OCI-LY1 (cell line): Measurements from ENCODE around the gene C9orf50.

Source experiments
- H2AFZ ChIP-seq: fragments of 200-600 bp; sonication (generic), shearing (Covaris generic); 2 replicates; pipeline ENCODE4 v1.6.0; 2014; ENCODE audit warnings: antibody characterized with exemption, mild to moderate bottlenecking, low read length
- H3F3A ChIP-seq: fragments of 200-600 bp; sonication (generic), shearing (Covaris generic); 2 replicates; pipeline ENCODE4 v1.6.0; 2014; ENCODE audit warnings: mild to moderate bottlenecking, antibody characterized with exemption, low read length, moderate library complexity; ENCODE audit not compliant: insufficient read depth
- H3K27ac ChIP-seq: fragments of 200-600 bp; sonication (generic); 2 replicates; pipeline ENCODE4 v1.5.1; 2014; ENCODE audit warnings: low read length, mixed run types, mild to moderate bottlenecking, low read depth; ENCODE audit not compliant: poor library complexity, severe bottlenecking
- H3K27me3 ChIP-seq: fragments of 200-600 bp; sonication (generic); 2 replicates; pipeline ENCODE4 v1.6.0; 2014; ENCODE audit warnings: antibody characterized with exemption, mild to moderate bottlenecking, low read length, moderate library complexity; ENCODE audit not compliant: insufficient read depth
- H3K36me3 ChIP-seq: fragments of 200-600 bp; sonication (generic); 2 replicates; pipeline ENCODE4 v1.6.1; 2014; ENCODE audit warnings: mild to moderate bottlenecking, antibody characterized with exemption, low read length, moderate library complexity, mixed read lengths; ENCODE audit not compliant: insufficient read depth
- H3K4me1 ChIP-seq: fragments of 200-600 bp; sonication (generic); 2 replicates; pipeline ENCODE4 v1.5.1; 2014; ENCODE audit warnings: mild to moderate bottlenecking, low read length, moderate library complexity; ENCODE audit not compliant: insufficient read depth, severe bottlenecking
- H3K4me2 ChIP-seq: fragments of 200-600 bp; sonication (generic), shearing (Covaris generic); 2 replicates; pipeline ENCODE4 v1.6.1; 2014; ENCODE audit warnings: low read length
- H3K4me3 ChIP-seq: fragments of 200-600 bp; sonication (generic); 2 replicates; pipeline ENCODE4 v1.5.1; 2014; ENCODE audit warnings: low read length, low read depth, mild to moderate bottlenecking, mixed read lengths; ENCODE audit not compliant: poor library complexity, severe bottlenecking
- H3K79me2 ChIP-seq: fragments of 200-600 bp; shearing (Covaris generic); 2 replicates; pipeline ENCODE4 v1.6.1; 2016; ENCODE audit warnings: mixed run types, low read length, mixed read lengths; ENCODE audit not compliant: insufficient read depth
- H3K9ac ChIP-seq: fragments of 200-600 bp; sonication (generic), shearing (Covaris generic); 2 replicates; pipeline ENCODE4 v1.6.1; 2014; ENCODE audit warnings: mild to moderate bottlenecking, low read length, mixed read lengths
- H3K9me2 ChIP-seq: fragments of 200-600 bp; sonication (generic), shearing (Covaris generic); 2 replicates; pipeline ENCODE4 v1.6.1; 2014; ENCODE audit warnings: low read depth, mild to moderate bottlenecking, low read length, mixed read lengths
- H3K9me3 ChIP-seq: fragments of 200-600 bp; shearing (Covaris generic); 2 replicates; pipeline ENCODE4 v1.6.1; 2014; ENCODE audit warnings: low read length, mixed read lengths
- H4K20me1 ChIP-seq: fragments of 200-600 bp; sonication (generic), shearing (Covaris generic); 2 replicates; pipeline ENCODE4 v1.6.0; 2016; ENCODE audit warnings: mild to moderate bottlenecking, low read length; ENCODE audit not compliant: insufficient read depth
- CTCF ChIP-seq: fragments of 200-600 bp; sonication (generic), shearing (Covaris generic); IDR thresholded peaks from 2 replicates; pipeline ENCODE4 v1.5.1; 2017; ENCODE audit warnings: mild to moderate bottlenecking, antibody characterized with exemption, low read length, moderate library complexity, mixed read lengths
- EZH2 ChIP-seq: fragments of 200-600 bp; sonication (generic), shearing (Covaris generic); IDR thresholded peaks from 2 replicates; pipeline ENCODE4 v1.8.0; 2017; ENCODE audit warnings: borderline replicate concordance, mixed run types, mild to moderate bottlenecking, antibody characterized with exemption, low read length, moderate library complexity, mixed read lengths

Gene C9orf50

GRCh38 chr9:129661029-129661428, 40.1 kb upstream of the C9orf50 start:
- TF ChIP-seq CTCF (no peak), EZH2 (no peak)

GRCh38 chr9:129656795-129657390, 36.0 kb upstream of the C9orf50 start:
- Histone ChIP-seq H3K4me1 (no peaks in the 10 kb centered on the region), H3K79me2 (no peaks in the 10 kb centered on the region), H2AFZ (no peak overlapping the region), H3K9ac (no peak overlapping the region), H3K36me3 (no peaks in the 10 kb centered on the region), H3K9me3 (no peaks in the 10 kb centered on the region), H3K27ac (no peak overlapping the region), H3K4me2 (no peak overlapping the region), H3K9me2 (no peaks in the 10 kb centered on the region), H3F3A (no peaks in the 10 kb centered on the region), H3K27me3 (0 out of 2 replicates have a peak, but pooled peaks cover 3% of the 10 kb centered on the region), H3K4me3 (no peak overlapping the region), H4K20me1 (no peaks in the 10 kb centered on the region)
- TF ChIP-seq CTCF (no peak), EZH2 (no peak)

More at GRCh38 chr9:129661029-129661428, 40.1 kb upstream of the C9orf50 start:
- Histone ChIP-seq H3K27ac (no peak overlapping the region), H3K36me3 (no peaks in the 10 kb centered on the region), H3K79me2 (no peaks in the 10 kb centered on the region), H3K4me3 (no peak overlapping the region), H3K9ac (no peak overlapping the region), H4K20me1 (no peaks in the 10 kb centered on the region), H3K9me3 (no peaks in the 10 kb centered on the region), H3K27me3 (peaks cover 6% of the 10 kb centered on the region; the same call in 1 of the 2 replicates), H3F3A (no peaks in the 10 kb centered on the region), H3K4me1 (no peaks in the 10 kb centered on the region), H3K9me2 (no peaks in the 10 kb centered on the region), H3K4me2 (no peak overlapping the region), H2AFZ (no peak overlapping the region)

- TF ChIP-seq CTCF (no peak), EZH2 (no peak)
- no peaks in the 10 kb centered on the region for H3K4me1 ChIP-seq
- no peaks in the 10 kb centered on the region for H3K9me2 ChIP-seq
- no peaks in the 10 kb centered on the region for H3K36me3 ChIP-seq
- H3K27me3 ChIP-seq: 0 out of 2 replicates have a peak, but pooled peaks cover 3% of the 10 kb centered on the region
- no peaks in the 10 kb centered on the region for H3K9me3 ChIP-seq
- H3F3A ChIP-seq: no peaks in the 10 kb centered on the region
- H3K4me3 ChIP-seq: no peak overlapping the region
- no peak overlapping the region for H3K27ac ChIP-seq
- H3K9ac ChIP-seq: no peak overlapping the region
- H3K4me2 ChIP-seq: no peak overlapping the region
- no peaks in the 10 kb centered on the region for H3K79me2 ChIP-seq
- no peak overlapping the region for H2AFZ ChIP-seq
- no peaks in the 10 kb centered on the region for H4K20me1 ChIP-seq
These were observed 34.8 kb upstream of the C9orf50 start for GRCh38 chr9:129655696-129656095.
